C4-2B (cell line): Measurements from ENCODE around the gene EGFL8.

ENCODE experiments used
- ZFX ChIP-seq: fragments of 450-650 bp; IDR thresholded peaks from 2 replicates; pipeline ENCODE4 v1.6.1; 2017
- TF ChIP-seq, protein P1 (sequence below): fragments of 450-650 bp; conservative IDR thresholded peaks from 2 replicates; pipeline ENCODE4 v1.5.1; 2017; ENCODE audit warnings: mild to moderate bottlenecking

- TF ChIP-seq, protein P1, sequence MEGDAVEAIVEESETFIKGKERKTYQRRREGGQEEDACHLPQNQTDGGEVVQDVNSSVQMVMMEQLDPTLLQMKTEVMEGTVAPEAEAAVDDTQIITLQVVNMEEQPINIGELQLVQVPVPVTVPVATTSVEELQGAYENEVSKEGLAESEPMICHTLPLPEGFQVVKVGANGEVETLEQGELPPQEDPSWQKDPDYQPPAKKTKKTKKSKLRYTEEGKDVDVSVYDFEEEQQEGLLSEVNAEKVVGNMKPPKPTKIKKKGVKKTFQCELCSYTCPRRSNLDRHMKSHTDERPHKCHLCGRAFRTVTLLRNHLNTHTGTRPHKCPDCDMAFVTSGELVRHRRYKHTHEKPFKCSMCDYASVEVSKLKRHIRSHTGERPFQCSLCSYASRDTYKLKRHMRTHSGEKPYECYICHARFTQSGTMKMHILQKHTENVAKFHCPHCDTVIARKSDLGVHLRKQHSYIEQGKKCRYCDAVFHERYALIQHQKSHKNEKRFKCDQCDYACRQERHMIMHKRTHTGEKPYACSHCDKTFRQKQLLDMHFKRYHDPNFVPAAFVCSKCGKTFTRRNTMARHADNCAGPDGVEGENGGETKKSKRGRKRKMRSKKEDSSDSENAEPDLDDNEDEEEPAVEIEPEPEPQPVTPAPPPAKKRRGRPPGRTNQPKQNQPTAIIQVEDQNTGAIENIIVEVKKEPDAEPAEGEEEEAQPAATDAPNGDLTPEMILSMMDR: no peak
- TF ChIP-seq ZFX: no peak
Observed at GRCh38 chr6:32191696-32192607, 27.6 kb downstream of the EGFL8 start.
